Stimulated activated naive CD4-positive, alpha-beta T cell treated with Interleukin-2 at 50 U/mL for 16 hours (primary cell): ENCODE measurements around the gene COL4A1.

Experiments
- DNase-seq: peaks from one replicate; lab custom pipeline; 2025; lab: John Stamatoyannopoulos, UW

Gene COL4A1

GRCh38 chr13:110109140-110109783, 197.7 kb downstream of the COL4A1 start:
- DNase-seq = no peak

GRCh38 chr13:110108348-110109139, 198.4 kb downstream of the COL4A1 start:
- no peak for DNase-seq

- DNase-seq = no peak
These were observed 199.2 kb downstream of the COL4A1 start for GRCh38 chr13:110107568-110108347.

- no peak for DNase-seq
These were observed 200.2 kb downstream of the COL4A1 start for GRCh38 chr13:110106726-110107125.

- no peak for DNase-seq
These were observed 201.8 kb downstream of the COL4A1 start for GRCh38 chr13:110105136-110105535.

- no peak for DNase-seq
These were observed 203.4 kb downstream of the COL4A1 start for GRCh38 chr13:110103534-110103933.

GRCh38 chr13:110103026-110103425, 203.9 kb downstream of the COL4A1 start:
- DNase-seq = no peak

- no peak for DNase-seq
These were observed 204.9 kb downstream of the COL4A1 start for GRCh38 chr13:110102053-110102452.

GRCh38 chr13:110099922-110100321, 207.0 kb downstream of the COL4A1 start:
- no peak for DNase-seq
